ENCODE results near the gene NRM.

Gene NRM

DNA sequence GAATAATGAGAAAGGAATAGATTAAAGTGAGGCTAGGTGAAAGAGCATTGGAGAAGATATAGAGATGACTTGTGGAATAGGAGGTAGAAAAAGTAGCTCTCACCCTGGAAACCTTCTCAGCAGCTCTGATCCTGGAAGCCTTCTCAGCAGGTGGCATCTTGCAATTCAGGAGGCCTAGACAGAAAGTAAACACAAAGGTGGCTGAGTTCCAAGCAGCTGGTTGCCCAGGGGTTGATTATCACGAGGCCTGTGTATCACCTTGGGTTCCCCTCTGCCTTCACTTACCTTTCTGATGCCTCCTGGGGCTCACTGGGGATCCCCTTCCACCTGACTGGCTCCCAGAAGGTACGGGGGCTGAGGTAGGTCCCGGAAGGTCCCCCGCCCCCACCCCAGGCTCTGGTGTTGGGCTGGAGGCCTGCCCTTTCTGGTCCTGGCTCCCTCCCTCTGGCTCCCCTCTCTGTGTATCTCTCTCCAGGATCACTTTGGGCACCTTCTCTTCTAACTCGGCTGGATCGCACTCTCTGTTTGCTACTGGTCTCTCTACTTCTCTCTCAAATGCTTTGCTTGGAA lies 16.6 kb upstream of the NRM start:
- in situ Hi-C loops (cut with HindIII; ENCODE audit: low sequenced_read_pairs), result no loop called here
- no peak overlapping the region for H3K4me3 ChIP-seq (ENCODE audit: low read depth, low read length)
- DNase-seq (ENCODE audit: low read depth), result no peak
- TF ChIP-seq, protein P1, sequence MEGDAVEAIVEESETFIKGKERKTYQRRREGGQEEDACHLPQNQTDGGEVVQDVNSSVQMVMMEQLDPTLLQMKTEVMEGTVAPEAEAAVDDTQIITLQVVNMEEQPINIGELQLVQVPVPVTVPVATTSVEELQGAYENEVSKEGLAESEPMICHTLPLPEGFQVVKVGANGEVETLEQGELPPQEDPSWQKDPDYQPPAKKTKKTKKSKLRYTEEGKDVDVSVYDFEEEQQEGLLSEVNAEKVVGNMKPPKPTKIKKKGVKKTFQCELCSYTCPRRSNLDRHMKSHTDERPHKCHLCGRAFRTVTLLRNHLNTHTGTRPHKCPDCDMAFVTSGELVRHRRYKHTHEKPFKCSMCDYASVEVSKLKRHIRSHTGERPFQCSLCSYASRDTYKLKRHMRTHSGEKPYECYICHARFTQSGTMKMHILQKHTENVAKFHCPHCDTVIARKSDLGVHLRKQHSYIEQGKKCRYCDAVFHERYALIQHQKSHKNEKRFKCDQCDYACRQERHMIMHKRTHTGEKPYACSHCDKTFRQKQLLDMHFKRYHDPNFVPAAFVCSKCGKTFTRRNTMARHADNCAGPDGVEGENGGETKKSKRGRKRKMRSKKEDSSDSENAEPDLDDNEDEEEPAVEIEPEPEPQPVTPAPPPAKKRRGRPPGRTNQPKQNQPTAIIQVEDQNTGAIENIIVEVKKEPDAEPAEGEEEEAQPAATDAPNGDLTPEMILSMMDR (IDR thresholded peaks at IDR 0.05; ENCODE audit: low read depth, low read length, missing control alignments), result no peak

DNA sequence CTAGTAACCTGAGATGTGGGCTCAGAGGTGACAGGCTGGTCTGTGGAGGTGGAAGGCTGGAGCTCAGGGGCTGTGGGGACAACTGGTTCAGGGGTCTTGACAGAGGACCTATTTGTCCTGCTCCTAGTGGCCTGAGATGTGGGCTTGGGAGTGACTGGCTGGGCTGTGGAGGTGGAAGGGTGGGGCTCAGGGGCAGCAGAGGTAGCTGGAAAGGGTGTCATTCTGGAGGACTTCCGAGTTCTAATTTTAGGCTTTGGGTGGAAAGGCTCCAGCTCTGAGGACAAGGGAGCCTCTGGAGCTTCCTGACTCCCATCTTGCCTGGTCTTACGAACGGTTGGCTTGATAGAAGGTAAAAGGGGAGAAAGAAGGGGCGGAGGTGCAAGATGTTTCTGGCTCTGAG lies 14.8 kb upstream of the NRM start:
- TF ChIP-seq, protein P1 (IDR thresholded peaks at IDR 0.05; ENCODE audit: low read depth, low read length, missing control alignments), result no peak
- DNase-seq (ENCODE audit: low read depth), result no peak
- in situ Hi-C loops (cut with HindIII; ENCODE audit: low sequenced_read_pairs), result no loop called here
- no peak overlapping the region for H3K4me3 ChIP-seq (ENCODE audit: low read depth, low read length)

DNA sequence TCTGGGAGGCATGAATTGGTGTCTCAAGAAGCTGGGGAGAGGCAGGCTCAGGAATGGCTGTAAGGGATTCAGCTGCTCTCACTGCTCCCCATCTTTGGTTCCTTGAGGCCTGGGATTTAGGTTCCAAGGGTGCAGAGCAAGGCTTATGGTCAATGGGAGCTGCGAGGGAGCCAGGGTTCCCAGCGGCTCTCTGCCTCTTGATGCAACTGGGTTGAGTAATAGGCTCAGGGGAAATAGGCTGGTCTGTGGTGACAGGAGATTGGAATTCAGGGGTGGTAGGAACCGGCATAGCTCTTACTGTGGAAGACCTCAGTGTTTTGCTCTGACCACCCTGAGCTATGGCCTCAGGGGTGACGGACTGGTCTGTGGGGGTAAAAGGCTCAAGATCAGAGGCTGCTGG lies 13.0 kb upstream of the NRM start:
- TF ChIP-seq, protein P1 (IDR thresholded peaks at IDR 0.05; ENCODE audit: low read depth, low read length, missing control alignments), result no peak
- no peak for DNase-seq (ENCODE audit: low read depth)
- H3K4me3 ChIP-seq (ENCODE audit: low read depth, low read length), result no peak overlapping the region
- in situ Hi-C loops (cut with HindIII; ENCODE audit: low sequenced_read_pairs), result no loop called here

DNA sequence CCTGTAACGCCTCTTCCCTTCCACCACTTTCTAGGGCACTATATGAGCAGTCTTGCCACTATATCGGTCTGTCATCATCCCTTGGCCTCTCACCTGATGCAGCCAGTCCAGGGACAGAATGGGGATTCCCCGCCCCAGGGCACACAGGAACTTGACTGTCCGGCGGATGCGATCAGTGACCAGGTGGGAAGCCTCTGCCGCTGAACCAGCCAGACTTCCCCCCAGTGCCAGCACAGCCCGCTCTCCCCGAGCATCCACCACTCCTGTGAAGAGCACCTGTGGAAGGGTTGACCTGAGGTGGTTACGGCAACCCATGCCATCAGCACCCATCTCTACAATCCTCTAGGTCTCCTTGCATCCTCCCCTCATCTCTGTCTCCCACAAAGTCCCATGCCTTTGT lies 12.2 kb upstream of the NRM start:
- no peak overlapping the region for H3K4me3 ChIP-seq (ENCODE audit: low read depth, low read length)
- TF ChIP-seq, protein P1 (IDR thresholded peaks at IDR 0.05; ENCODE audit: low read depth, low read length, missing control alignments), result no peak
- no peak for DNase-seq (ENCODE audit: low read depth)
- in situ Hi-C loops (cut with HindIII; ENCODE audit: low sequenced_read_pairs), result no loop called here

DNA sequence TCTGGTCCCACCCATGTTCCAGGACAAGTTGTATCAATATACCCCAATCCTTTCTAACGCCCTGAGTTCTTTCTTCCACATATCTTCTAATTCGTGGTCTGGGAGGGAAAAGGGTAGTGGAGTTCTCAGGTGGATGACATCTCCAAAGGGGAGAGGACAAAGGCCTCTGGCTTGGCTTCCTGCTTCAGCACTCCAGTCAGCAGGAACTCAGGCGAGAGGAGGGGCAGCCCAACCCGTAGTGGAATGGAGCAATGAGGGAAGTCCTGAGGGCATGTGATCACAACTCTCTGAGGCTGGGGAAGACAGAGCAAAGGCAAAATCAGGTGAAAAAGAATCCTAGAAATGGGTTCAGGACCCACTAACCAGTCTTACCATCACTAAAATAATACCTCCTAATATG lies 9.6 kb upstream of the NRM start:
- no peak overlapping the region for H3K4me3 ChIP-seq (ENCODE audit: low read depth, low read length)
- TF ChIP-seq, protein P1 (IDR thresholded peaks at IDR 0.05; ENCODE audit: low read depth, low read length, missing control alignments), result no peak
- in situ Hi-C loops (cut with HindIII; ENCODE audit: low sequenced_read_pairs), result no loop called here
- DNase-seq (ENCODE audit: low read depth), result no peak

DNA sequence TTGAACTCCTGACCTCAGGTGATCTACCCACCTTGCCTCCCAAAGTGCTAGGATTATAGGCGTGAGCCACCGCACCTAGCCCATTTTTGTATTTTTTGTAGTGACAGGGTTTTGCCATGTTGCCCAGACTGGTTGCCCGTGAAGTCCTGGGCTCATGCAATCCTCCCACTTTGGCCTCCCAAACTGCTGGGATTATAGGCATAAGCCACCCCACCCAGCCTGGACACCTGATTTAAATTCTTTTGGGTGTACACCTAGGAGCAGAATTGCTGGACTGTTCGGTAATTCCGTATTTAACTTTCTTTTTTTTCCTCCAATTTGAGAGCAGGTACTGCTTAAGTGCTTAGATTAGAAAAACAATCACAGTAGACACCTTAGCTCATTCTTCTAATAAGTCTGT lies 5.6 kb upstream of the NRM start:
- in situ Hi-C loops (cut with HindIII; ENCODE audit: low sequenced_read_pairs), result no loop called here
- no peak overlapping the region for H3K4me3 ChIP-seq (ENCODE audit: low read depth, low read length)
- TF ChIP-seq, protein P1 (IDR thresholded peaks at IDR 0.05; ENCODE audit: low read depth, low read length, missing control alignments), result no peak
- DNase-seq (ENCODE audit: low read depth), result no peak

Data from astrocyte of the cerebellum (primary cell).